Skeletal muscle cell (primary cell): Measurements from ENCODE around the gene LCE3E.

ENCODE experiments used
- DNase-seq: peaks from one replicate; pipeline ENCODE4 v3.0.0-alpha.2; 2010; ENCODE audit warnings: low read depth
- H3K4me3 ChIP-seq: 2 replicates; pipeline ENCODE4 v1.5.1; 2011; ENCODE audit warnings: low read depth, mild to moderate bottlenecking, control low read depth, low read length, moderate library complexity

Gene LCE3E

DNA sequence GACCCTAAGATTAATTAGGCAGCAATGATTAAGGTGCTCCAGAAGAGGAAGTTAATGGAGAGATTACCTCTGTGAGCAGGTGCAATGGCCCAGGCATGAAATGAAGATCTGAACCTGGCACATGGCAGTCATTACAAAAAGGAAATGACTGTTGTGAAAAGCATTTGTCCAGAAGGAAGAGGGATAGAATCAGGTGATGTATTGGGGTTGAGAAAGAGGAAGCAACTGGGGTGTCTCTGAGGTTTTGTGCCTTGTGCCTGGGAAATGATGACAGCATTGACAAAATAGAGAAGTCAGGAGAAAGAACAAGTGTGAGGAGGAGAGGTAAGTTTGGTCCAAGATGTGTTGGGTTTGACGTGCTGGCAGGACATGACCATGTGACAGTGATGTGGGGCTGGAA is 46.7 kb downstream of the LCE3E start:
- no peak for DNase-seq
- H3K4me3 ChIP-seq, result no peak overlapping the region

DNA sequence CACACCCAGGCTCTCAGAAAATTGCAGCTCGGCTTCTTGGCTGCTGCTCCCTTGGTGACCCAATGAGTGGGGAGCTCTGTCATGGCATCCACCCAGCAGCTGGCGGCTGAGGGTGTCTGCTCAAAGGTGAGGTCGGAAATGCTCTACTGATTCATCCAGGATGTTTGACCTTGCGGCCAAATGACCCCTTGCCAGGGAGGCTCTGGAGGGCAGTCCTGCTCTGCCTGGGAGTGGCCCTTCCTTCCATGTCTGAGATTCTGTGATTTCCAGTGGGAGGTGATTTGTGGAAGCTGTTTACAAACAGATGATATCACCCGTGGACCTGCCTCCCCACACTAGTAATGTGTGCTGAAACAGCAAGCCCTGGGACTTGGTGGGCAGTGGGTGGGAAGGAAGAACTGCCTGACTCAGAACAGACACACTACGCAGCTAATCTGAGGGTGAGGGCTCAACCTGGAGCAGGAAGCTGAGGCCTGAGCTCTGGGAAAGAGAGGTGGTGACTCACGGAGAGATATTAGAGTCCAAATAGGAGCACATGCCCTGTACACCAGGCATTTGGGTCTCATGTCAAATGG is 49.3 kb downstream of the LCE3E start:
- H3K4me3 ChIP-seq, result no peak overlapping the region

DNA sequence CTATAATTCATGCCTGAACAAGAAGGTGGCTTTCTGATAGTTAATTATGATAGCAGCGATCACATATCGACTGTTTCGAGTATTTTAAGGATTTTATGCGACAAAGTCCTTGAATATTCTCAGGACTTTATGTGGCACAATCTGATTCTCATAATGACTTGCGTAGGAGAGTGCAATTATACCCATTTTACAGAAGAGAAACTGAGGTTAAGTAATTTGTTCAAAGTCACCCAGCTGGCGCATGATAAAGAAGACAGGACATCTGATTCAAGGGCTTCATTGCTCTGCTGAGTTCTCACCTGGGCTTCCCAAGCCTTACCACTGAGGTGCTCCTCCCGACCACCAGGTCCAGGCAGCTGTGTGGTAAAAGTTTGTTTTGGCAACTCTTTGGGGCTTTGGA is 50.5 kb downstream of the LCE3E start:
- DNase-seq, result no peak
- no peak overlapping the region for H3K4me3 ChIP-seq

More for the DNA sequence above, 49.3 kb downstream of the LCE3E start:
- no peak for DNase-seq
